Activated naive CD8-positive, alpha-beta T cell treated with anti-CD3 and anti-CD28 coated beads, Interleukin-2, amount 50 U/mL, for 16 hours (primary cell): ENCODE results near the gene ADGRL3.
"Not testable (repeated sequence)": the region's sequence is repeated elsewhere in the genome, so short reads cannot be mapped to it uniquely, and the experiment has no call there.

Experiments
- DNase-seq: peaks from one replicate; pipeline ENCODE4 v3.0.0-alpha.2; 2020; ENCODE audit warnings: low read depth, low spot score

The ADGRL3 gene

GRCh38 chr4:61628727-61629126 lies 428.6 kb downstream of the ADGRL3 start:
- no peak for DNase-seq

- DNase-seq = no peak
Observed at GRCh38 chr4:61630548-61630947, 430.4 kb downstream of the ADGRL3 start.

GRCh38 chr4:61638591-61638990 lies 438.5 kb downstream of the ADGRL3 start:
- DNase-seq = no peak

DNA sequence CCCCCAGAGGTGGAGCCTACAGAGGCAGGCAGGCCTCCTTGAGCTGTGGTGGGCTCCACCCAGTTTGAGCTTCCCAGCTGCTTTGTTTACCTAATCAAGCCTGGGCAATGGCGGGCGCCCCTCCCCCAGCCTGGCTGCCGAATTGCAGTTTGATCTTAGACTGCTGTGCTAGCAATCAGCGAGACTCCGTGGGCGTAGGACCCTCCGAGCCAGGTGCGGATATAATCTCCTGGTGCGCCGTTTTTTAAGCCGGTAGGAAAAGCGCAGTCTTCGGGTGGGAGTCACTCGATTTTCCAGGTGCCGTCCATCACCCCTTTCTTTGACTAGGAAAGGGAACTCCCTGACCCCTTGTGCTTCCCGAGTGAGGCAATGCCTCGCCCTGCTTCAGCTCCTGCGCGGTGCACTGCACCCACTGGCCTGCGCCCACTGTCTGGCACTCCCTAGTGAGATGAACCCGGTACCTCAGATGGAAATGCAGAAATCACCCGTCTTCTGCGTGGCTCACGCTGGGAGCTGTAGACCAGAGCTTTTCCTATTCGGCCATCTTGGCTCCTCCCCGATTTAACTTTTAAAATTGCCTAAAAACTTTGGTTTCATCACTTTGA lies 446.7 kb downstream of the ADGRL3 start:
- not testable (repeated sequence) for DNase-seq

DNA sequence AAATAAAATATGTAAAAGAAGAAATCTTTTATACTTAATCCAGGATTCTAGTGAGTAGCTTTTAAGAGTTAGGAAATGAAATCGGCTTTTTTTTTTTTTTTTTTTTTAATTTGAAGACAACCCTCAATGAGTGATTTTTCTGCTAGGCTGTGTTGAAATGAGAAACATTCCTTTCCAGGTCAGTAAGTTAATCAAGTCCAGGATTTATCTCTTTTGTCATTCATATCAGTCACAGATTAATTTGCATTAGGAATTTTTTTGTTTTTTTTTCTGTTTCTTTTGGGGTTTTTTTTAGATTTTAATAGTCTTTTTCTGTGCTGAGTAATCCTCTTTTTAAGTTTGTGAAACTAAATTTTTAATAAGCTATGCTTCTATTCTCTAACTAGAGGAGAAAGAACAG lies 448.1 kb downstream of the ADGRL3 start:
- no peak for DNase-seq

DNA sequence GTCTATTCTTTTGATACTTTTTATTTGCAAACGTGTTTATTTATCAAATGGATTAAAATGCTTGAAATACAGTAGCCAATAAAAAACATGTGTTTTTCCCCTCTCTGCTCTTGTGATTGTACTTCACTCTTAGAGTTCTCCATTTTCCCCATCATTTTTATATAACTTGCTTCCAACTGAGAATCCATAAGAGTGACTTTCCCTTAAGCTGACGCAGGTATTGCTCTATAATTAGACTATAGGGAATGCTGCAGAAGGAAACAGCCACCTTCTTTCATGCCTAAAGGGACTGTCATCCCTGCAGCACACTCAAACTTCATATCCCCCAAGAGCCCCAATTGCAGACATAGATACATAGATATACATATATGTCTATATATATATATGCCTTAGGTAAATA lies 456.9 kb downstream of the ADGRL3 start:
- DNase-seq = no peak

- DNase-seq = no peak
Observed at GRCh38 chr4:61661960-61662359, 461.8 kb downstream of the ADGRL3 start.

GRCh38 chr4:61662362-61662761 lies 462.2 kb downstream of the ADGRL3 start:
- no peak for DNase-seq

DNA sequence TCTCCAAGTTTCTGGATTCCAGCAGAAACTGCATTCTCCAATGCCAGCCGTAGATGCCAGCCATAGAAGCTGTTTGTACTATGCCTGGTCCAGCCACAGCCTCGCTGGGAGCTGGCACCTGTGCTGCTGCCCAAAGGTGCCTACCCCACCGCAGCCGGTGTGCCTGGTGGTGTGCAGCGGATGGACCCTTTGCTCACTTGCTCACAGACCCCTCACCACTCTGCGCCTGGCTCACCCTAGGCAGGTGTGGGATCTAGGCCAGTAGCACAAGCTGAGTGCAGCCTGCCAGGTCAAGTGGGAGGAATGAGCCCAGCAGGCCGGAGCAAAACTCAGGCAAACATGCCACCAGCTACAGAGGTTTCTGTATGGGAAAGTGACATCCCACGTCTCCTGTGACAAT lies 463.2 kb downstream of the ADGRL3 start:
- DNase-seq = no peak

- DNase-seq = no peak
Observed at GRCh38 chr4:61665649-61666048, 465.5 kb downstream of the ADGRL3 start.

- DNase-seq = no peak
Observed at GRCh38 chr4:61666244-61666643, 466.1 kb downstream of the ADGRL3 start.

DNA sequence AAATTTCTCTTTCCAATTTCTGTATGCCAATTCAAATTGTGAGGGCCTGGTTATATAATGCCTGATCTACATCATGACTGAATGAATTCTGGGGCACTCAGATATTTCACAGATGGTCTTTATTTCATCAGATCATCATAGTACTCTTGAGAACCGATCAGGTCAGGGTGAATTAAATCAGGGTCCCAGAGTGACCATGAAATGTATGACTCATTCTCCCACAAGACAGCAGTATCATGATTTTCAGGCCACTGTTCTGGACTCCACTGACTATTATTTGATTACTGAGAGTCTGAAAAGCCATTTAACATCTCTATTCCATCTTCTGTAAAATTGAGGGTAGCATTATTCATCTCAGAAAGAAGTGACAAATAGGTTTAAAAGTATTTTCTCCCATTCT lies 471.5 kb downstream of the ADGRL3 start:
- no peak for DNase-seq

- no peak for DNase-seq
Observed at GRCh38 chr4:61675464-61675863, 475.3 kb downstream of the ADGRL3 start.

DNA sequence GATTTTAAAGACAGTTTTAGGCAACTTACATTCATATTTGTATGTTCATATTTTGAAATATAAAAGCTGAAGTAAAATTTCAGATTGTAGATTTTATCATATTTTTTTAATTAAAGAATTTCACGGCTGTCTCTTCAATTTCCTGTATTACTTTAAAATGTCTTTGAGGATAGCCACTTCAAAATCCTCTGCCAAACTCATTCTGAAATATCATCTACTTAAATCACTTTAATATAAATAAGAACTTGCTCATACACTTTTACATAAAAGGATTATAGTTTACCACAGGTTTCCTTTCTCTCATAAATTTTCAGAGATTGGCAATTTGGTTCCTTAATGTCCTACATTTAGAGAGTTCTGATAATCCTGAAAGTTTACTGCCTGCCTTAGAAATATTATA lies 478.2 kb downstream of the ADGRL3 start:
- DNase-seq = no peak

- DNase-seq = no peak
Observed at GRCh38 chr4:61693520-61693919, 493.4 kb downstream of the ADGRL3 start.

- DNase-seq = no peak
Observed at GRCh38 chr4:61714387-61714911, 514.3 kb downstream of the ADGRL3 start.

GRCh38 chr4:61716426-61716825 lies 516.3 kb downstream of the ADGRL3 start:
- DNase-seq = no peak

DNA sequence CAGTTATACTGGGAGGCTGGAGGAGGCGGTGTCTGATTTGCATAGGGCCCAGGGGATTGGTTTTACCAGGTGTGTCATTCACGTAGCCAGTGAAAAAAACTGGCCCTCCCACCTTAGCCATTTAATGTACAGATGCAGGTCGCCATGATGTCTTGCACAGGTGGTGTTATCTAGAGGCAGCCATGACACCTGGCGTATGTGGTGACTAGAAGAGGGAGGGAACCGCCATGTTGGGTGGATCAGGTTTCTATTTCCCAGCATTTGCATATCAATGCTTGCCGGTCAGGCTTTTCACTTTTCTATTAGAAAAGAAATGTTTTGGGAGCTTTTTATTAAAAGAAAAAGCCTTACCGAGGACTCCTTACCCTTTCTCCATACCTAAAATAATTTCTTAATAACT lies 523.4 kb downstream of the ADGRL3 start:
- DNase-seq = no peak

DNA sequence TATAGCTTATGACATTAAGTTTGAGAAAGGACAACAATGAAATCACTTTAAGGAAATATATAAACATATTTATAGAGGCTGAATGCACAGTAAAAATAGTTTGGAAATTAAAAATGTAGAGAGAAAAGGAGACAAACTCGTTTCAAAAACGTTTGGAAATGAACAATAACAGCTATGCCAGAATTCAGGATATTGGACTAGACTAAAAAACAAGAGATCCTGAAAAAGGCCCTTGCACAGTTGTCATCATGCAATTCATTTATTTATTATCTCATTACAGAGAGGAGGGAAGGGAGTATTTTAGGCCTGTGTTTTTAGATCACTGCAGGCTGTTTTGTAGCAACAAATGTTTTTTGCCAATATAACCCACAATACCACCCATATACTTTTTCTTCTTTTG lies 527.2 kb downstream of the ADGRL3 start:
- DNase-seq = no peak

- DNase-seq = no peak
Observed at GRCh38 chr4:61734409-61734808, 534.3 kb downstream of the ADGRL3 start.

GRCh38 chr4:61739887-61740286 lies 539.8 kb downstream of the ADGRL3 start:
- DNase-seq = no peak

DNA sequence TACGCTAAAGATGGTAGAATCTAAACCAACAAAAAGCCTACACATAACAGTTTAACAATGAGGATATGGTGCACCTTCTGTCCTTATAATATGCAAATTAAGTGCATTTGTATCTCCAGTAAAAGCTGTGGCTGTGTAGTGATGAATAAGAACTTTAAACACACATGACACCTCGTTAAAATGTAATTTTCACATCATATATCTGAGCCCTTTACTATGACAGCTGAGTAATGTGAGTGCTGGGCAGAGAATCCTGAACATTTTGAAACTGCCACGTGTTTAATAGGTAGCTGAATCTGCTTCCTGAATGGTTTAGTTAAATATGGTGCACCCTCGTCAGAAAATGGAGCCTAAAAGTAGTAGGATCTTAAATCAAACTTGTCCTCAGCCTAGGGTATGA lies 540.8 kb downstream of the ADGRL3 start:
- no peak for DNase-seq

- no peak for DNase-seq
Observed at GRCh38 chr4:61741327-61742096, 541.4 kb downstream of the ADGRL3 start.
